Bronchial epithelial cell (primary cell): Measurements from ENCODE around the gene JADE2. TPM values are rescaled to one million over a fixed set of nuclear protein-coding genes. Genes with fewer than 3 reads are reported as not detected.

Experiments used
- DNase-seq: peaks from one replicate; pipeline ENCODE4 v3.0.0-alpha.2; 2010; ENCODE audit warnings: low read depth
- FAIRE-seq: peaks from 2 replicates; lab custom pipeline; 2011; peaks lifted over from hg19 to GRCh38; lab: Jason Lieb, UNC
- H3K27me3 ChIP-seq: 2 replicates; pipeline ENCODE4 v1.5.1; 2011; ENCODE audit warnings: low read length; ENCODE audit not compliant: control insufficient read depth, insufficient read depth
- H3K36me3 ChIP-seq: 2 replicates; pipeline ENCODE4 v1.5.1; 2011; ENCODE audit warnings: low read length; ENCODE audit not compliant: control insufficient read depth, insufficient read depth
- H3K4me3 ChIP-seq: 2 replicates; pipeline ENCODE4 v1.5.1; 2011; ENCODE audit warnings: mild to moderate bottlenecking, low read depth, low read length, control low read depth
- CTCF ChIP-seq: IDR thresholded peaks from 2 replicates; pipeline ENCODE4 v1.5.1; 2011; ENCODE audit warnings: mild to moderate bottlenecking, moderate library complexity, low read length, control low read depth, inconsistent platforms; ENCODE audit not compliant: insufficient read depth, severe bottlenecking
- total RNA-seq: library from RNA; depleted of rRNA; stranded (reverse); fragments of >200 nt; gene quantifications from 2 replicates; pipeline ENCODE4 v1.2.1, GENCODE V29; 2014

JADE2 gene
- total RNA-seq, 1 donor from 2014 or later = 17.1 TPM

DNA sequence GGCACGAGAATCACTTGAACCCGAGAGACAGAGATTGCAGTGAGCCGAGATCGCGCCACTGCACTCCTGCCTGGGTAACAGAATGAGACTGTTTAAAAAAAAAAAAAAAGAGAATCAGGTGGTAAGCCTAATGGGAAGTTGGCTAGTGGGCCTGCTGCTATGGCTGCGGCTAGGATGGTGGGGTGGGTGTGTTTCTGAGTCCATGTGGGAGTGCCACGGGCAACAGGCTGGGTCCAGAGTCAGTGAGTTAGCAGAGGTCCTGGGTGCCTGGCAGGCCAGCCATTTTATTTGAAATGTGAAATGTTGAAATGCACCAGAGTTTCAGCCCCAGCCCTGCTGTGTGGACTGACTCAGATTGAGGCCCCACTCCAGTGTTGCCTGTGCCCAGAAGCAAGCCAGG lies 37.8 kb downstream of the JADE2 start:
- Histone ChIP-seq H3K36me3 (peaks cover 39% of the 10 kb centered on the region), H3K27me3 (no peaks in the 10 kb centered on the region), H3K4me3 (no peak overlapping the region)
- DNase-seq (no peak), FAIRE-seq (no peak)
- no peak for TF ChIP-seq CTCF

- DNase-seq = no peak
- FAIRE-seq = no peak
- peaks cover 41% of the 10 kb centered on the region for H3K36me3 ChIP-seq
- no peak overlapping the region for H3K4me3 ChIP-seq
- TF ChIP-seq CTCF = no peak
- H3K27me3 ChIP-seq = no peaks in the 10 kb centered on the region
These were observed 38.5 kb downstream of the JADE2 start for GRCh38 chr5:134563962-134564361.

- Histone ChIP-seq H3K4me3 (no peak overlapping the region), H3K36me3 (peaks cover 40% of the 10 kb centered on the region), H3K27me3 (no peaks in the 10 kb centered on the region)
- FAIRE-seq (no peak), DNase-seq (no peak)
- TF ChIP-seq CTCF = no peak
These were observed 38.9 kb downstream of the JADE2 start for GRCh38 chr5:134564396-134564795.

- Histone ChIP-seq H3K27me3 (no peaks in the 10 kb centered on the region), H3K4me3 (no peak overlapping the region), H3K36me3 (peaks cover 31% of the 10 kb centered on the region)
- DNase-seq (no peak), FAIRE-seq (no peak)
- TF ChIP-seq CTCF = no peak
These were observed 40.6 kb downstream of the JADE2 start for GRCh38 chr5:134565791-134566740.

GRCh38 chr5:134566741-134567221 lies 41.3 kb downstream of the JADE2 start:
- FAIRE-seq (no peak), DNase-seq (no peak)
- Histone ChIP-seq H3K27me3 (no peaks in the 10 kb centered on the region), H3K4me3 (no peak overlapping the region), H3K36me3 (peaks cover 34% of the 10 kb centered on the region)
- no peak for TF ChIP-seq CTCF
